DND-41 (cell line): Measurements from ENCODE around the gene OLIG2.

Source experiments
- ATAC-seq: fragments of 200-7000 bp; cut with Tn5 transposase; 3 replicates; pipeline ENCODE4 v1.9.1; 2021; ENCODE audit warnings: low read depth; ENCODE audit not compliant: insufficient read depth
- DNase-seq: peaks from one replicate; pipeline ENCODE4 v3.0.0-alpha.2; 2020
- H2AFZ ChIP-seq: 2 replicates; pipeline ENCODE4 v1.6.0; 2012; ENCODE audit warnings: low read depth, low read length
- H3K27ac ChIP-seq: 2 replicates; pipeline ENCODE4 v1.5.1; 2012; ENCODE audit warnings: low read length, inconsistent platforms
- H3K27me3 ChIP-seq: fragments of 200-600 bp; sonication (generic); 2 replicates; pipeline ENCODE4 v1.6.0; 2012; ENCODE audit warnings: low read length, mild to moderate bottlenecking, inconsistent platforms; ENCODE audit not compliant: insufficient read depth, poor library complexity
- H3K36me3 ChIP-seq: 2 replicates; pipeline ENCODE4 v1.5.1; 2012; ENCODE audit warnings: low read length, inconsistent platforms; ENCODE audit not compliant: insufficient read depth
- H3K4me1 ChIP-seq: 2 replicates; pipeline ENCODE4 v1.5.1; 2012; ENCODE audit warnings: mild to moderate bottlenecking, low read length; ENCODE audit not compliant: insufficient read depth
- H3K4me2 ChIP-seq: 2 replicates; pipeline ENCODE4 v1.6.0; 2012; ENCODE audit warnings: mild to moderate bottlenecking, moderate library complexity, low read length, inconsistent platforms; ENCODE audit not compliant: insufficient read depth
- H3K4me3 ChIP-seq, 2 experiments: fragments of 200-600 bp in 1 of 2; shearing (Covaris generic) in 1 of 2; 2 replicates each; pipeline ENCODE4 v1.5.1; 2012 to 2016; ENCODE audit warnings: inconsistent platforms in 2 of 2, low read length in 2 of 2, mild to moderate bottlenecking in 2 of 2, low read depth in 1 of 2, moderate library complexity in 1 of 2
- H3K79me2 ChIP-seq: 2 replicates; pipeline ENCODE4 v1.6.0; 2012; ENCODE audit warnings: low read length, inconsistent platforms; ENCODE audit not compliant: insufficient read depth
- H3K9ac ChIP-seq: 2 replicates; pipeline ENCODE4 v1.6.0; 2012; ENCODE audit warnings: low read depth, mild to moderate bottlenecking, inconsistent platforms, low read length, moderate library complexity
- H3K9me3 ChIP-seq: 2 replicates; pipeline ENCODE4 v1.5.1; 2012; ENCODE audit warnings: low read length, moderate library complexity, mild to moderate bottlenecking, inconsistent platforms; ENCODE audit not compliant: insufficient read depth, severe bottlenecking
- H4K20me1 ChIP-seq: 2 replicates; pipeline ENCODE4 v1.6.0; 2012; ENCODE audit warnings: low read length; ENCODE audit not compliant: insufficient read depth
- CTCF ChIP-seq: IDR thresholded peaks from 2 replicates; pipeline ENCODE4 v1.5.1; 2012; ENCODE audit warnings: borderline replicate concordance, low read length, moderate library complexity, mild to moderate bottlenecking; ENCODE audit not compliant: poor library complexity, severe bottlenecking; ENCODE audit errors: extremely low read depth
- EZH2 ChIP-seq: IDR thresholded peaks from 3 replicates; pipeline ENCODE4 v1.6.1; 2012; ENCODE audit warnings: borderline replicate concordance, low read depth, mild to moderate bottlenecking, moderate library complexity, low read length, inconsistent platforms; ENCODE audit not compliant: severe bottlenecking

OLIG2 gene

GRCh38 chr21:32990666-32991065 lies 35.1 kb upstream of the OLIG2 start:
- Histone ChIP-seq H3K9me3 (no peaks in the 10 kb centered on the region), H3K79me2 (no peaks in the 10 kb centered on the region), H2AFZ (no peak overlapping the region), H3K9ac (no peak overlapping the region), H3K27ac (no peak overlapping the region), H3K4me3 (no peak overlapping the region), H3K4me2 (no peak overlapping the region), H3K36me3 (no peaks in the 10 kb centered on the region), H4K20me1 (no peaks in the 10 kb centered on the region), H3K27me3 (peaks cover 11% of the 10 kb centered on the region), H3K4me1 (no peaks in the 10 kb centered on the region)
- DNase-seq, result no peak
- ATAC-seq, result no peak
- TF ChIP-seq EZH2 (no peak), CTCF (no peak)

GRCh38 chr21:32991361-32991760 lies 34.4 kb upstream of the OLIG2 start:
- no peak for TF ChIP-seq CTCF
- no peak for TF ChIP-seq EZH2
- Histone ChIP-seq H3K27me3 (peaks cover 11% of the 10 kb centered on the region), H3K9me3 (no peaks in the 10 kb centered on the region), H3K9ac (no peak overlapping the region), H3K4me2 (no peak overlapping the region), H4K20me1 (no peaks in the 10 kb centered on the region), H3K36me3 (no peaks in the 10 kb centered on the region), H3K4me1 (no peaks in the 10 kb centered on the region), H3K27ac (no peak overlapping the region), H2AFZ (no peak overlapping the region), H3K4me3 (no peak overlapping the region), H3K79me2 (no peaks in the 10 kb centered on the region)
- ATAC-seq, result no peak
- no peak for DNase-seq

GRCh38 chr21:32993894-32994293 lies 31.8 kb upstream of the OLIG2 start:
- Histone ChIP-seq H3K79me2 (no peaks in the 10 kb centered on the region), H3K4me2 (no peak overlapping the region), H2AFZ (no peak overlapping the region), H3K9ac (no peak overlapping the region), H3K4me1 (no peaks in the 10 kb centered on the region), H3K4me3 (no peak overlapping the region), H3K27me3 (peaks cover 4% of the 10 kb centered on the region), H3K36me3 (no peaks in the 10 kb centered on the region), H4K20me1 (no peaks in the 10 kb centered on the region), H3K9me3 (no peaks in the 10 kb centered on the region), H3K27ac (no peak overlapping the region)
- TF ChIP-seq EZH2 (no peak), CTCF (no peak)
- no peak for ATAC-seq
- DNase-seq, result no peak

- Histone ChIP-seq H3K4me3 (no peak overlapping the region), H3K9ac (no peak overlapping the region), H4K20me1 (no peaks in the 10 kb centered on the region), H3K4me1 (no peaks in the 10 kb centered on the region), H2AFZ (no peak overlapping the region), H3K36me3 (no peaks in the 10 kb centered on the region), H3K27me3 (no peaks in the 10 kb centered on the region), H3K9me3 (no peaks in the 10 kb centered on the region), H3K79me2 (no peaks in the 10 kb centered on the region), H3K27ac (no peak overlapping the region), H3K4me2 (no peak overlapping the region)
- no peak for TF ChIP-seq EZH2
- TF ChIP-seq CTCF, result peak; percentile 56
- DNase-seq, result no peak
- ATAC-seq, result peak; percentile 40; the same call in 2 of the 3 replicates
Measured at GRCh38 chr21:32994305-32994704, 31.4 kb upstream of the OLIG2 start.
